ENCODE results near the gene EML1.

GRCh38 chr14:99807413-99808153 lies 14.4 kb downstream of the EML1 start:
- no peak for TF ChIP-seq MAX (IDR thresholded peaks at IDR 0.05; ENCODE audit: low read depth, low read length)
- no peak for TF ChIP-seq CTCF (IDR thresholded peaks at IDR 0.05; ENCODE audit: low read depth, low read length)

All from NB4 (cell line).